ENCODE data around the gene PRXL2A.
A peak's percentile ranks its signal among the peaks of the same experiment; 100 is the strongest.

The PRXL2A gene

DNA sequence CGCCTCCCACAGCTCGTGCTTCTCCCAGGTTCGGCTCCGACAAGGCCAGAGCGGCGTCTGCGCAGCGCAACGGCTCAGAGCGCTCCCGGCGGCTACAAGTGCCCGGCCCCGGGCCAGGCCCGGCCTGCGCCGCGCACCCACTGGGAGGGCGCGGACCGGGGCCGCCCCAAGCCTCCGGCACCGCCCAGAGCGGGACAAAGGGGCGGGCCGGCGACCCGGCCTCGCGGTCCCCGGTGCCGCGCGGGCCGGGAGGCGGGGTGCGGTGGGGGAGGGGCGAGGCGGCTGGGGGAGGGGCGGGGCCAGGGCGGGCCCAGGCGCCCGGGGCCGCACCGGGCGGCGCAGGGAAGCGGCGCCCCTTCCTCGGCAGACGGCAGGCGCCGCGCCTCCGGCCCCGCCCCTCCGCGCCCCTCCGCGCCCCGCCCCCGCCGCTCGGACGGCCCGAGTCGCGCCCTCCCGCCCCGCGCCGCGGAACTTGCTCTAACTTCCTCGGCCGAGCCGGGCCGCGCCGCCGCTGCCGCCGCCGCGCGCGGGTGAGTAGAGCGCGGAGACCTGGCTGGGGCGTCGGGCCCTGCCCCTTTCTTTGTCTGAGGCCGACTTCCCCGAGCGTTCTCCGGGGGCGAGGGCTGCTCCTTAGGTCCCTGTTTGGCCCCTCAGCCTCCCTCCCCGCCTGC is 45.6 kb downstream of the PRXL2A start, which contains the start of gene TSPAN14 (continued):
- TF ChIP-seq, protein P1, sequence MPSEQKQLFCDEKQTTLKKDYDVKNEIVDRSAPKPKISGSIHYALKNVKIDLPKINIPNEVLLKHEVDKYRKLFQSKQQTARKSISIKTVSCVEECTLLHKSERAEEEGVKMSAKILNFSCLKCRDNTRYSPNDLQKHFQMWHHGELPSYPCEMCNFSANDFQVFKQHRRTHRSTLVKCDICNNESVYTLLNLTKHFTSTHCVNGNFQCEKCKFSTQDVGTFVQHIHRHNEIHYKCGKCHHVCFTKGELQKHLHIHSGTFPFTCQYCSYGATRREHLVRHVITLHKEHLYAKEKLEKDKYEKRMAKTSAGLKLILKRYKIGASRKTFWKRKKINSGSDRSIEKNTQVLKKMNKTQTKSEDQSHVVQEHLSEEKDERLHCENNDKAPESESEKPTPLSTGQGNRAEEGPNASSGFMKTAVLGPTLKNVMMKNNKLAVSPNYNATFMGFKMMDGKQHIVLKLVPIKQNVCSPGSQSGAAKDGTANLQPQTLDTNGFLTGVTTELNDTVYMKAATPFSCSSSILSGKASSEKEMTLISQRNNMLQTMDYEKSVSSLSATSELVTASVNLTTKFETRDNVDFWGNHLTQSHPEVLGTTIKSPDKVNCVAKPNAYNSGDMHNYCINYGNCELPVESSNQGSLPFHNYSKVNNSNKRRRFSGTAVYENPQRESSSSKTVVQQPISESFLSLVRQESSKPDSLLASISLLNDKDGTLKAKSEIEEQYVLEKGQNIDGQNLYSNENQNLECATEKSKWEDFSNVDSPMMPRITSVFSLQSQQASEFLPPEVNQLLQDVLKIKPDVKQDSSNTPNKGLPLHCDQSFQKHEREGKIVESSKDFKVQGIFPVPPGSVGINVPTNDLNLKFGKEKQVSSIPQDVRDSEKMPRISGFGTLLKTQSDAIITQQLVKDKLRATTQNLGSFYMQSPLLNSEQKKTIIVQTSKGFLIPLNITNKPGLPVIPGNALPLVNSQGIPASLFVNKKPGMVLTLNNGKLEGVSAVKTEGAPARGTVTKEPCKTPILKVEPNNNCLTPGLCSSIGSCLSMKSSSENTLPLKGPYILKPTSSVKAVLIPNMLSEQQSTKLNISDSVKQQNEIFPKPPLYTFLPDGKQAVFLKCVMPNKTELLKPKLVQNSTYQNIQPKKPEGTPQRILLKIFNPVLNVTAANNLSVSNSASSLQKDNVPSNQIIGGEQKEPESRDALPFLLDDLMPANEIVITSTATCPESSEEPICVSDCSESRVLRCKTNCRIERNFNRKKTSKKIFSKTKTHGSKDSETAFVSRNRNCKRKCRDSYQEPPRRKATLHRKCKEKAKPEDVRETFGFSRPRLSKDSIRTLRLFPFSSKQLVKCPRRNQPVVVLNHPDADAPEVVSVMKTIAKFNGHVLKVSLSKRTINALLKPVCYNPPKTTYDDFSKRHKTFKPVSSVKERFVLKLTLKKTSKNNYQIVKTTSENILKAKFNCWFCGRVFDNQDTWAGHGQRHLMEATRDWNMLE (tag by site-specific recombination; conservative IDR thresholded peaks at IDR 0.05; ENCODE audit: low read depth) = no peak
- TF ChIP-seq MYNN (tag by site-specific recombination; IDR thresholded peaks at IDR 0.05; ENCODE audit: borderline replicate concordance) (no peak), YY1 (tag by site-specific recombination; IDR thresholded peaks at IDR 0.05) (0 out of 2 replicates have a peak, but pooled peaks have one; percentile 55), ZNF133 (tag by site-specific recombination; IDR thresholded peaks at IDR 0.05) (no peak), ZNF335 (tag by site-specific recombination; conservative IDR thresholded peaks at IDR 0.05) (peak; percentile 29; the same call in 1 of the 2 replicates), ZSCAN23 (tag by site-specific recombination; IDR thresholded peaks at IDR 0.05) (no peak), ZNF660 (tag by site-specific recombination; IDR thresholded peaks at IDR 0.05) (peak; percentile 25; the same call in 1 of the 2 replicates), ZIC2 (tag by site-specific recombination; IDR thresholded peaks at IDR 0.05) (0 out of 2 replicates have a peak, but pooled peaks have one; percentile 23), ZFP69B (tag by site-specific recombination; IDR thresholded peaks at IDR 0.05) (0 out of 2 replicates have a peak, but pooled peaks have one; percentile 19)
- TF ChIP-seq, protein P2, sequence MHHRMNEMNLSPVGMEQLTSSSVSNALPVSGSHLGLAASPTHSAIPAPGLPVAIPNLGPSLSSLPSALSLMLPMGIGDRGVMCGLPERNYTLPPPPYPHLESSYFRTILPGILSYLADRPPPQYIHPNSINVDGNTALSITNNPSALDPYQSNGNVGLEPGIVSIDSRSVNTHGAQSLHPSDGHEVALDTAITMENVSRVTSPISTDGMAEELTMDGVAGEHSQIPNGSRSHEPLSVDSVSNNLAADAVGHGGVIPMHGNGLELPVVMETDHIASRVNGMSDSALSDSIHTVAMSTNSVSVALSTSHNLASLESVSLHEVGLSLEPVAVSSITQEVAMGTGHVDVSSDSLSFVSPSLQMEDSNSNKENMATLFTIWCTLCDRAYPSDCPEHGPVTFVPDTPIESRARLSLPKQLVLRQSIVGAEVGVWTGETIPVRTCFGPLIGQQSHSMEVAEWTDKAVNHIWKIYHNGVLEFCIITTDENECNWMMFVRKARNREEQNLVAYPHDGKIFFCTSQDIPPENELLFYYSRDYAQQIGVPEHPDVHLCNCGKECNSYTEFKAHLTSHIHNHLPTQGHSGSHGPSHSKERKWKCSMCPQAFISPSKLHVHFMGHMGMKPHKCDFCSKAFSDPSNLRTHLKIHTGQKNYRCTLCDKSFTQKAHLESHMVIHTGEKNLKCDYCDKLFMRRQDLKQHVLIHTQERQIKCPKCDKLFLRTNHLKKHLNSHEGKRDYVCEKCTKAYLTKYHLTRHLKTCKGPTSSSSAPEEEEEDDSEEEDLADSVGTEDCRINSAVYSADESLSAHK (tag by site-specific recombination; IDR thresholded peaks at IDR 0.05) = no peak
- TF ChIP-seq, protein P3, sequence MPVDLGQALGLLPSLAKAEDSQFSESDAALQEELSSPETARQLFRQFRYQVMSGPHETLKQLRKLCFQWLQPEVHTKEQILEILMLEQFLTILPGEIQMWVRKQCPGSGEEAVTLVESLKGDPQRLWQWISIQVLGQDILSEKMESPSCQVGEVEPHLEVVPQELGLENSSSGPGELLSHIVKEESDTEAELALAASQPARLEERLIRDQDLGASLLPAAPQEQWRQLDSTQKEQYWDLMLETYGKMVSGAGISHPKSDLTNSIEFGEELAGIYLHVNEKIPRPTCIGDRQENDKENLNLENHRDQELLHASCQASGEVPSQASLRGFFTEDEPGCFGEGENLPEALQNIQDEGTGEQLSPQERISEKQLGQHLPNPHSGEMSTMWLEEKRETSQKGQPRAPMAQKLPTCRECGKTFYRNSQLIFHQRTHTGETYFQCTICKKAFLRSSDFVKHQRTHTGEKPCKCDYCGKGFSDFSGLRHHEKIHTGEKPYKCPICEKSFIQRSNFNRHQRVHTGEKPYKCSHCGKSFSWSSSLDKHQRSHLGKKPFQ (tag by site-specific recombination; IDR thresholded peaks at IDR 0.05) = no peak
- TF ChIP-seq, protein P4, sequence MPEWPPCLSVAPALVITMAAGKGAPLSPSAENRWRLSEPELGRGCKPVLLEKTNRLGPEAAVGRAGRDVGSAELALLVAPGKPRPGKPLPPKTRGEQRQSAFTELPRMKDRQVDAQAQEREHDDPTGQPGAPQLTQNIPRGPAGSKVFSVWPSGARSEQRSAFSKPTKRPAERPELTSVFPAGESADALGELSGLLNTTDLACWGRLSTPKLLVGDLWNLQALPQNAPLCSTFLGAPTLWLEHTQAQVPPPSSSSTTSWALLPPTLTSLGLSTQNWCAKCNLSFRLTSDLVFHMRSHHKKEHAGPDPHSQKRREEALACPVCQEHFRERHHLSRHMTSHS (tag by site-specific recombination; IDR thresholded peaks at IDR 0.05) = no peak

DNA sequence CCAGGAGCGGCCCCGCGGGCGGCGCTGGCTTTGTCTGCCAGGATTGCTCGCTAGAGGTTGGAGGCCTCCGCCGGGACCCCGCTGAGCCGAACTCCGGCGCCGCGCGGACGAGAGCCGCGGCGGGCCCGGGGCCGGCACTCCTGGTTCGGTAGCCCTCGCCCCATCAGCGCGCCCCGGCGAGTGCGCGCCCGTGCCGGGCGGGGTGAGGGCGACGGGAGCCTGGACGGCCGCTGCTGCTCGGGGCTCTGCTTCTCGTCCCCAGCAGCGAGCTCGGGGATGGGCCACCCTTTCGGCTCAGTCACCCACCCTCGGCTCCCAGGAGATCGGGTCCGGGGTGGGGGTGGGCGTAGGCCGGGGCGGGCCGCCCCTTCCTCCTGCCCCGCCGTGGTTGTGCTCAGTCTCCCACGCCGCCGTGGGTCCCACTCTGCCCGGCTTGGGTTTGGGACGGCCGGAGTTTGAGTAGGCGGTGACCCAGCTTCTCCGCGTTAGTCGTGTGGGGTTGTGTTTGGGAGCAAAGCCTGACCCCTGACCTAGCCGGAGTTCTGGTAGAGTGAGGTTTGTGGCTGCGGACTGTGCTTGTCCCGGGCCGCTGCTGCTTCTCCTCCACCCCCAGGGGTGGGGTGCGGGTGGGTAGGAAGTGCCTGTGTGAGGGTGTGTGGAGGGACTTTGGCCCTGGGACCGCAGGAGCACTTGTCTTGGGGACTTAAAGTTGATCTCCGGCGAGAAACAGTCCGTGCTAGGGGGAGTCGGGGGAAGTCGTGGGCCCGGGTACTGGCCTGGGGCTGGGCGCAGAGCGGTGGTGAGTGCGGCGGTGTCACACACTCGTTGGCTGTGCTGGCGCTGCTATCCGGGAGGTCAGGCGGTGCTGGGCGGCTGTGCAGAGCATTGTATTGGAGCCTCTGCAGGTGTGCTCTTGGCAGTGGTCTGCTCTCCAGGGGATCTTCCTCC is 46.4 kb downstream of the PRXL2A start:
- no peaks in the 10 kb centered on the region for H3K36me3 ChIP-seq (ENCODE audit: control insufficient read depth in 2 of 2, insufficient read depth in 1 of 2, low read length in 2 of 2)
- H3K9me3 ChIP-seq (ENCODE audit: control insufficient read depth, insufficient read depth, low read depth, low read length) = no peaks in the 10 kb centered on the region
- peak overlapping the region; percentile 71 for H3K4me3 ChIP-seq (ENCODE audit: low read depth, low read length)
- H3K27ac ChIP-seq (ENCODE audit: extremely low read depth, low read depth, low read length) = peak overlapping the region; percentile 74; the same call in 1 of the 2 replicates
- CTCF ChIA-PET = no interaction called here
- POLR2A ChIA-PET = interaction anchor here (1.2 kb wide), 1 partner anchor 51 kb away, joined by 3 read pairs; no protein-coding TSS in a partner anchor
- H3K4me1 ChIP-seq (ENCODE audit: control insufficient read depth, insufficient read depth, low read length) = no peaks in the 10 kb centered on the region; the same call in 1 of the 2 replicates
- TF ChIP-seq SP3 (tag by site-specific recombination; IDR thresholded peaks at IDR 0.05) (peak; percentile 33; the same call in 1 of the 2 replicates), ZNF660 (tag by site-specific recombination; IDR thresholded peaks at IDR 0.05) (peak; percentile 47), ZFHX2 (tag by site-specific recombination; conservative IDR thresholded peaks at IDR 0.05) (peak; percentile 90), ZNF837 (tag by site-specific recombination; IDR thresholded peaks at IDR 0.05) (no peak), ZIC2 (tag by site-specific recombination; IDR thresholded peaks at IDR 0.05) (peak; percentile 74), ZBTB20 (tag by site-specific recombination; IDR thresholded peaks at IDR 0.05) (peak; percentile 87), GLIS1 (tag by site-specific recombination; IDR thresholded peaks at IDR 0.05) (peak; percentile 99)
- TF ChIP-seq, protein P5, sequence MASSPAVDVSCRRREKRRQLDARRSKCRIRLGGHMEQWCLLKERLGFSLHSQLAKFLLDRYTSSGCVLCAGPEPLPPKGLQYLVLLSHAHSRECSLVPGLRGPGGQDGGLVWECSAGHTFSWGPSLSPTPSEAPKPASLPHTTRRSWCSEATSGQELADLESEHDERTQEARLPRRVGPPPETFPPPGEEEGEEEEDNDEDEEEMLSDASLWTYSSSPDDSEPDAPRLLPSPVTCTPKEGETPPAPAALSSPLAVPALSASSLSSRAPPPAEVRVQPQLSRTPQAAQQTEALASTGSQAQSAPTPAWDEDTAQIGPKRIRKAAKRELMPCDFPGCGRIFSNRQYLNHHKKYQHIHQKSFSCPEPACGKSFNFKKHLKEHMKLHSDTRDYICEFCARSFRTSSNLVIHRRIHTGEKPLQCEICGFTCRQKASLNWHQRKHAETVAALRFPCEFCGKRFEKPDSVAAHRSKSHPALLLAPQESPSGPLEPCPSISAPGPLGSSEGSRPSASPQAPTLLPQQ (tag by site-specific recombination; IDR thresholded peaks at IDR 0.05) = peak; percentile 37
- TF ChIP-seq, protein P6, sequence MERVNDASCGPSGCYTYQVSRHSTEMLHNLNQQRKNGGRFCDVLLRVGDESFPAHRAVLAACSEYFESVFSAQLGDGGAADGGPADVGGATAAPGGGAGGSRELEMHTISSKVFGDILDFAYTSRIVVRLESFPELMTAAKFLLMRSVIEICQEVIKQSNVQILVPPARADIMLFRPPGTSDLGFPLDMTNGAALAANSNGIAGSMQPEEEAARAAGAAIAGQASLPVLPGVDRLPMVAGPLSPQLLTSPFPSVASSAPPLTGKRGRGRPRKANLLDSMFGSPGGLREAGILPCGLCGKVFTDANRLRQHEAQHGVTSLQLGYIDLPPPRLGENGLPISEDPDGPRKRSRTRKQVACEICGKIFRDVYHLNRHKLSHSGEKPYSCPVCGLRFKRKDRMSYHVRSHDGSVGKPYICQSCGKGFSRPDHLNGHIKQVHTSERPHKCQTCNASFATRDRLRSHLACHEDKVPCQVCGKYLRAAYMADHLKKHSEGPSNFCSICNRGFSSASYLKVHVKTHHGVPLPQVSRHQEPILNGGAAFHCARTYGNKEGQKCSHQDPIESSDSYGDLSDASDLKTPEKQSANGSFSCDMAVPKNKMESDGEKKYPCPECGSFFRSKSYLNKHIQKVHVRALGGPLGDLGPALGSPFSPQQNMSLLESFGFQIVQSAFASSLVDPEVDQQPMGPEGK (tag by site-specific recombination; IDR thresholded peaks at IDR 0.05) = peak; percentile 48; the same call in 1 of the 2 replicates
